Peyer's patch (tissue), 4 donors: Measurements from ENCODE around the gene TMEM43. TPM values are rescaled to one million over a fixed set of nuclear protein-coding genes. Genes with fewer than 3 reads are reported as not detected.

Experiments
- DNase-seq, 3 donors: peaks; one replicate each; pipeline ENCODE4 v3.0.0-alpha.2; 2017 to 2019
- H3K27ac ChIP-seq, 4 donors: fragments of 200-600 bp; sonication (generic); one replicate each; pipeline ENCODE4 v1.5.1; 2016 to 2019
- H3K27me3 ChIP-seq, 2 donors: fragments of 200-600 bp; sonication (generic); one replicate each; pipeline ENCODE4 v1.5.1; 2019
- H3K36me3 ChIP-seq, 3 donors: fragments of 200-600 bp; sonication (generic); one replicate each; pipeline ENCODE4 v1.5.1; 2016 to 2019
- H3K4me1 ChIP-seq, 4 donors: fragments of 200-600 bp; sonication (generic); one replicate each; pipeline ENCODE4 v1.5.1; 2016 to 2019
- H3K4me3 ChIP-seq, 4 donors: fragments of 200-600 bp; sonication (generic); 1 replicate in 3 of 4; 2 replicates in 1 of 4; pipeline ENCODE4 v1.5.1; 2016 to 2019; ENCODE audit warnings: mild to moderate bottlenecking in 1 of 4
- H3K9me3 ChIP-seq, 4 donors: fragments of 200-600 bp; sonication (generic); one replicate each; pipeline ENCODE4 v1.5.1; 2016 to 2019; ENCODE audit warnings: mild to moderate bottlenecking in 1 of 4
- CTCF ChIP-seq, 6 experiments: fragments of 450-650 bp in 4 of 6; fragments of 200-600 bp in 2 of 6; sonication (generic) in 1 of 6; IDR thresholded peaks; one replicate each; pipeline ENCODE4 v1.5.1; 2017 to 2019; ENCODE audit warnings: antibody characterized with exemption in 6 of 6, mild to moderate bottlenecking in 3 of 6, moderate library complexity in 1 of 6
- POLR2A ChIP-seq, 2 donors: fragments of 450-650 bp; IDR thresholded peaks; one replicate each; pipeline ENCODE4 v1.5.1; 2017; ENCODE audit warnings: antibody characterized with exemption in 2 of 2, mild to moderate bottlenecking in 2 of 2, moderate library complexity in 2 of 2
- total RNA-seq, 4 donors: library from RNA; depleted of rRNA; stranded (reverse); fragments of >200 nt; gene quantifications; one replicate each; pipeline ENCODE4 v1.1.0, GENCODE V29; 2016

The TMEM43 gene
- total RNA-seq, 4 donors from 2014 or later, result 26.6 to 56.5 (median 40.3) TPM

- H3K9me3 ChIP-seq, result no peaks in the 10 kb centered on the region
- H3K27me3 ChIP-seq, result no peaks in the 10 kb centered on the region
- peak in 2 of 3 donors; percentile 62 to 81 for DNase-seq
- H3K36me3 ChIP-seq, result peaks cover 0 to 69% (median 0%) of the 10 kb centered on the region in 3 donors
- TF ChIP-seq CTCF (IDR thresholded peaks at IDR 0.05), result no peak
- TF ChIP-seq POLR2A (IDR thresholded peaks at IDR 0.05), result no peak
- peak overlapping the region; percentile 63 to 91 (median 72) for H3K27ac ChIP-seq
- H3K4me3 ChIP-seq, result peak overlapping the region in 2 of 4 donors; percentile 1 to 31
- peaks cover 0 to 37% (median 7%) of the 10 kb centered on the region in 4 donors for H3K4me1 ChIP-seq
Observed at GRCh38 chr3:14144423-14145075, 19.7 kb downstream of the TMEM43 start.

GRCh38 chr3:14145236-14145635, 20.4 kb downstream of the TMEM43 start:
- H3K36me3 ChIP-seq, result peaks cover 0 to 66% (median 0%) of the 10 kb centered on the region in 3 donors
- no peaks in the 10 kb centered on the region for H3K27me3 ChIP-seq
- H3K4me3 ChIP-seq, result no peak overlapping the region
- peak overlapping the region; percentile 68 to 91 (median 75) for H3K27ac ChIP-seq
- no peak for TF ChIP-seq POLR2A (IDR thresholded peaks at IDR 0.05)
- TF ChIP-seq CTCF (IDR thresholded peaks at IDR 0.05), result no peak
- H3K4me1 ChIP-seq, result peaks cover 0 to 37% (median 7%) of the 10 kb centered on the region in 4 donors
- no peaks in the 10 kb centered on the region for H3K9me3 ChIP-seq
- no peak for DNase-seq

GRCh38 chr3:14145670-14146380, 21.0 kb downstream of the TMEM43 start:
- Histone ChIP-seq H3K4me1 (peaks cover 0 to 37% (median 7%) of the 10 kb centered on the region in 4 donors), H3K27me3 (no peaks in the 10 kb centered on the region), H3K27ac (peak overlapping the region; percentile 68 to 91 (median 75)), H3K36me3 (peaks cover 0 to 65% (median 0%) of the 10 kb centered on the region in 3 donors), H3K4me3 (no peak overlapping the region), H3K9me3 (no peaks in the 10 kb centered on the region)
- DNase-seq, result no peak
- TF ChIP-seq CTCF (IDR thresholded peaks at IDR 0.05) (no peak), POLR2A (IDR thresholded peaks at IDR 0.05) (no peak)

- peaks cover 0 to 37% (median 7%) of the 10 kb centered on the region in 4 donors for H3K4me1 ChIP-seq
- DNase-seq, result no peak
- peak overlapping the region in 3 of 4 donors; percentile 68 to 91 (median 73) for H3K27ac ChIP-seq
- no peaks in the 10 kb centered on the region for H3K9me3 ChIP-seq
- peaks cover 0 to 66% (median 0%) of the 10 kb centered on the region in 3 donors for H3K36me3 ChIP-seq
- H3K4me3 ChIP-seq, result no peak overlapping the region
- TF ChIP-seq POLR2A (IDR thresholded peaks at IDR 0.05), result no peak
- TF ChIP-seq CTCF (IDR thresholded peaks at IDR 0.05), result no peak
- no peaks in the 10 kb centered on the region for H3K27me3 ChIP-seq
Observed at GRCh38 chr3:14146381-14147065, 21.7 kb downstream of the TMEM43 start.

GRCh38 chr3:14147066-14147435, 22.2 kb downstream of the TMEM43 start:
- no peak for DNase-seq
- TF ChIP-seq CTCF (IDR thresholded peaks at IDR 0.05), result no peak
- TF ChIP-seq POLR2A (IDR thresholded peaks at IDR 0.05), result no peak
- peaks cover 0 to 66% (median 0%) of the 10 kb centered on the region in 3 donors for H3K36me3 ChIP-seq
- H3K27ac ChIP-seq, result peak overlapping the region in 2 of 4 donors; percentile 37 to 73
- H3K4me1 ChIP-seq, result peaks cover 0 to 37% (median 7%) of the 10 kb centered on the region in 4 donors
- no peak overlapping the region for H3K4me3 ChIP-seq
- no peaks in the 10 kb centered on the region for H3K27me3 ChIP-seq
- H3K9me3 ChIP-seq, result no peaks in the 10 kb centered on the region
